ENCODE measurements around the gene GGA2.

GRCh38 chr16:23485257-23485614 lies 25.1 kb downstream of the GGA2 start:
- TF ChIP-seq CTCF (IDR thresholded peaks at IDR 0.05) (no peak), EZH2phosphoT487 (IDR thresholded peaks at IDR 0.05) (no peak), EZH2 (IDR thresholded peaks at IDR 0.05) (no peak)
